IPS-NIHi11 (cell line): ENCODE results near the gene MXRA8.
"Not testable (repeated sequence)": the region's sequence is repeated elsewhere in the genome, so short reads cannot be mapped to it uniquely, and the experiment has no call there.

ENCODE experiments used
- DNase-seq: peaks from one replicate; pipeline ENCODE4 v3.0.0; 2012; ENCODE audit warnings: mixed read lengths, low spot score

MXRA8 gene

GRCh38 chr1:1320666-1321448 lies 37.5 kb downstream of the MXRA8 start:
- DNase-seq = no peak

- no peak for DNase-seq
Measured at GRCh38 chr1:1319646-1319941, 38.8 kb downstream of the MXRA8 start.

DNA sequence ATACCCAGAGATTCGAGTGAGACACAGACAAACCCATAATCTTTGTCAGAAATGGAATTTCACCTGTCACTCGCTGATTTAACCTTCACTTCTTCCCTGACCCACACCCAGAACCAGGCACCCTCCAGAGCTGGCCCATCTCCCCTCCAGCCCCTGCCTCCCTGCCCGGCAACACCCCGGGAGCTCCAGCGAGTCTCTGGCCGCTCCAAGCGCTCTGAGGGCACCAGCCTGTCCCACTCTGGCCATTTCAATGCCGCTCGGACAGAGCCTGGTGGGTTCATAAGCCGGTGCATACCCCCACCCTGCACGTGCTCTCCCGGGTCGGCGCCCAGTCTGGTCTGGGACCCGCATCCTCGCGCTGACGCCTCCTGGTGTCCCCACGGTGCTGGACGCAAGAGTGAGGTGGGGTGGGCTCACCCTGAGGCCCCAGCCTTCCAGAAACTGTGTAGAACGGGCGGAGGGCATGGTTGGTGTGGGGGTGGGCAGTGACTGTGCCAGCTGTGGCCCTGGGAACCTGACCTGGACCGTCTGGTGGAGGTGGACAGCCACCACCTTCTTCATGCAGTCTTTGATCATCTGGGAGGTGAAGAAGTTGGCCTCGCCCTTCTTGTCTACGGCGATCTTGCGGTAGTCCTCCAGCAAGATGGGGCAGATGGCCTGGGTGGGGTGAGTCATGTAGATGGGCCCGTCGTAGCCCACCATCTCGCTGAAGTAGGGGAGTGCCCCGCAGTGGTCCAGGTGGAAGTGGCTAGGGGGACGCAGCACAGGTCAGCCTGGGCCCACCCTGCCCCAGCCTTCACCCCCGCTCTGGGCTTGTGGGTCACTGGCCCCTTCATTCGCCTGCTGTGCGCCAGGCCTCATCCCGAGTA lies 39.3 kb downstream of the MXRA8 start:
- no peak for DNase-seq

DNA sequence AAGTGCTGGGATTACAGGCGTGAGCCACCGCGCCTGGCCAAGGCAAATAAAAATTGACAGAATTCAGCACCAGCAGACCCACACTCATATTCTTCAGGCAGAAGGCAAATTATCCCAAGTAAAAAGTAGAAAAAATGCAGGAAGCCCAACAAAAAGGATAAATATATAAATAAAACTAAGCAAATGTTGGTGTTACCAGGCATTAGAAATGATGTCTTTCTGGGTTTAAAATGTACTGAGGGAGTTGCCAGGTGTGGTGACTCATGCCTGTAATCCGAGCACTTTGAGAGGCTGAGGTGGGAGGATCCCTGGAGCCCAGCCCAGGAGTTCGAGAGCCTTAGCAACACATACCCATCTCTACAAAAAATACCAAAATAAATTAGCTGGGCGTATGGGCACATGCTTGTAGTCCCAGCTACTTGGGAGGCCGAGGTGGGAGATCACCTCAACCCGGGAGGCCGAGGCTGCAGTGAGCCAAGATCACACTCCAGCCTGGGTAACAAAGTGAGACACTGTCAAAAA lies 40.2 kb downstream of the MXRA8 start:
- no peak for DNase-seq

DNA sequence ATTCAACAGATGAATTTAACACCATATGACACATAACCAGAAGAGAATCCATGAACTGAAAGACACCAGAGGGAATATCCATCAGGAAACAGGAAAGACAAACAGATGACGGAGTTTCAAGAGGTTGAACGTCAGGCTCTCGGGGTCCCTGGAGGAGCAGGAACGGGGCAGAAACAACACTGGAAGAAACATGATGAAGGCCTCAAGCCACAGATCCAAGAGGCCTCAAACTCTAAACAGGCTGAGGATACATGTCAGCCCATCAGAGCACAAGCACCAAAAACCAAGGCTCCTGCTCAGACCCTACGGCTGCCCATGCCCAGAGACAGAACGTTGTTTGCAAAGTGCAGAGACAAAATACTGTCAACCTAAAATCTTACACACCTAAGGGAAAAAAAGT lies 40.9 kb downstream of the MXRA8 start:
- DNase-seq = no peak

GRCh38 chr1:1316199-1316598 lies 42.2 kb downstream of the MXRA8 start:
- DNase-seq = not testable (repeated sequence)

GRCh38 chr1:1315435-1315954 lies 42.9 kb downstream of the MXRA8 start:
- DNase-seq = peak; percentile 75

DNA sequence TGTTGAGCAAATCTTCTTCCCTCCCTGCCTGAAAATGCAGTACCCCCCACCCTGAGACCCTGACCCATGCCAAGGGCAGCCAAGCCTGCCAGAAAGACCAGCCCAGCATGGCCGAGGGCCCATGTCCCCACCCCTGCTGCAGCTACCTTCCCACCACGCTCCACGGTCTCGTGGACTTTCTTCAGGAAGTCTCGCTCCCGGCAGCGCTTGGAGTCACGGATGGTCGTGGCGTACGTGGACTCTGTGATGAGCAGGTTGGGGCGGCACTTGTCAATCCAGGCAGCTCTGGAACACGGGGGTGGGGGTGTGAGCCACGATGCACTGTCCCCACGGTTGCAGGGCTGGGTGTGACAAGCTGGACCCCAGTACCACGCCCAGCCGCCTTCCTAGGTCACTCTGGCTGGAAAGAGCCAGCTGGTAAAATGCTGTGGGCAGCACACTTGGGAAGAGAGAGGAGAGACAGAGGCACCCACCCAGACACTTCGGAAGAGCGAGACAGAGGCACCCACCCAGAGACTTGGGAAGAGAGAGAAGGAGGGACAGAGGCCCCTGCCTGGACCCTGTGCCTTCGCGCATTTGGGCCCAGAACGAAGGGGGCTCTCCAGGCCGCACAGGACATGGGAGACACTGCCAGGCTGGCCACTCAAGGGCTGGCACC lies 43.5 kb downstream of the MXRA8 start:
- DNase-seq = no peak

DNA sequence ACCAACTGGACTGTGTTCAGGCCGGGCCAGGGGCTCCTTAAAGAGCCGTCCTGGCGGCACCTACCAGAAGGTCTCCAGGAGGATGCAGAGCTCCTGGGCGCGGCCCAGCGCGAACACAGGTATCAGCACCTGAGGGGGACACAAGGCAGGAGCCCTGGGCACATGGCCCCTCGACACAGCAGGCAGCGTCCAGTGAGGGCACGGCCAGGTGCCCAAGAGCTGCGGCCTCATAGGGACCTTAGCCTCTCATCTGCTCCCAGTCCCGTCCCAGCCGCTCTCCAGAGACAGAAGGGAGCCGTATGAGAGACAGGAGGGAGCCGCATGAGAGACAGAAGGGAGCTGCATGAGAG lies 44.1 kb downstream of the MXRA8 start:
- DNase-seq = no peak

- DNase-seq = no peak
Measured at GRCh38 chr1:1313500-1314236, 44.7 kb downstream of the MXRA8 start.

DNA sequence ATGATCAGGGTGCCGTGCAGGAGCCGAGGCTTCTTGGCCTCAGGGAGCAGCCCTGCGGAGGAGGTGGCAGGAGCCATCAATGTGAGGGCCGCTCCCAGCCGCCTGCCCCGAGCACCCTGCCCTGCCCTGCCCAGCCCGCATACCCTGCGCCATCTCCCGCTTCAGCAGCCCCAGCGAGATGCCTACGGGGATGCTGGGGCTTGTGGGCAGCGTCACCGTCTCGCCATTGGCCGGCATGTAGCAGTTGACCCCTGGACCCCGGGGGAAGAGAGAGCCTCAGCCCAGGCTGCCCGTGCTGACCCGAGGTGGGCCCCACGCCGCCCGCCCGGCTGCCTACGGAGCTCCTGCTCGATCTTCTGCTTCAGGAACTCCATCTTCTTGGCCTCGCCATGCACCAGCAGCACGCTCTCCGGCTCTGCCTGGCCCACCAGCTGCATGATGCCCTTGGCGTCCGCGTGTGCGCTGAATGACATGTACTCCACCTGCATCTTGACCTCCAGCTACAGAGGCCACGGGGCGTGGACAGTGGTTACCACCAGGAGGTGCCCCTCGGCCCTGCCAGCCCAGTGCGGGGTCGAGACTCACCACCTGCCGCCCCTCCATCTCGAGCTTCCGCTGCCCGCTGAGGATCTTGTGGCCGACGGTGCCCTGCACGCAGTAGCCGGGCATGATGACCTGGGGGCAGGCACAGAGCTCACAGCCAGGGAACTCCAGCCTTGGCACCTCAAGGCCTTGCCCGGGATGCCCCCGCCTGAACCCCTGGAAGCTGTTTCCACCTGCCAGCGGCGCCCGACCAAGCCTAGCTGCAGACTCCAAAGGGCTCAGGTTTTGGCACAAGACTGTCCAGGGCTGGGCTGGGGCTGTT lies 45.7 kb downstream of the MXRA8 start:
- no peak for DNase-seq

GRCh38 chr1:1311107-1312104 lies 46.9 kb downstream of the MXRA8 start:
- no peak for DNase-seq

- no peak for DNase-seq
Measured at GRCh38 chr1:1310476-1311053, 47.8 kb downstream of the MXRA8 start.

DNA sequence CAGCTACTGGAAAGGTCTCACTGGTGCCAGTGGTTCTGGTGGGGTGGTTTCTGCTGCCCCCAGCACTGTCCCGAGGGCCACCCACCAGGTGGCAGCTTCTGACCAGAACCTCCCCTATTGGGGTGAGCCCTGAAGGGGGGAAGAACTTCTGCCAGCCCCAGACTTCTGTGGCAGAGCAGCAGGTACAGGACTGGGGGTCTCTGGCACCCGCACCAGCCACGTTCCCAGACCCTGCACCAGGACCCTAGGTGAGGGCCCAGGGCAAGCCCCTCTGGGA lies 48.3 kb downstream of the MXRA8 start:
- no peak for DNase-seq

GRCh38 chr1:1309251-1310108 lies 48.9 kb downstream of the MXRA8 start:
- peak; percentile 30 for DNase-seq

DNA sequence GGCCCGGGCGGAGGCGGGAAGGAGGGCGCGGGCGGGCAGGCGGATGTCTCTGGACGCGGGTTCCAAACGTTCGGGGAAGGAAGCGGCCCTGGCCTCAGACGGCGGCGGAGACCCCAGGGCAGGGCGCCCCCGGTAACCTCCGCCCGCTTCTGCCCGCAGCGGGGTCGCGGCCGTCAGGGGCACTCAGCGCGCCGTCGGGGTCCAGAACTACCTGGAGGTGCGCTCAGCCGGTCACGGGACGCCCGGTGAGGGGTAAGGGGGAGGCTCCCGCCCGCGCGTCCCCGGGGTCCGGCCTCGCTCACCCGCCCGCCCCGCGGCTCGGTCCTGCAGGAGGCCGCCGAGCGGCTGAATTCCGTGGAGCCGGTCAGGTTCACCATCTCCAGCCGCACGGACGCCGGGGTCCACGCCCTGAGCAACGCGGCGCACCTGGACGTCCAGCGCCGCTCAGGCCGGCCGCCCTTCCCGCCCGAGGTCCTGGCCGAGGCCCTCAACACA lies 49.6 kb downstream of the MXRA8 start:
- DNase-seq = no peak

- peak; percentile 94 for DNase-seq
Measured at GRCh38 chr1:1307923-1308755, 50.2 kb downstream of the MXRA8 start, which contains the start of the genes ACAP3 and PUSL1. Gene ACAP3 (minus strand): TSS chr1:1307930. CDS start chr1:1307815, 115 bp downstream. Gene PUSL1 (plus strand): TSS chr1:1308597. CDS start chr1:1308644, 47 bp downstream.
